Stimulated activated CD4-positive, alpha-beta T cell treated with anti-CD3 and anti-CD28 coated beads, Interleukin-1b, Interleukin-23, amount 100 ng/mL, for 24 hours (primary cell): ENCODE results near the gene BICDL2.

Experiments
- DNase-seq, 4 experiments: peaks; one replicate each; pipeline ENCODE4 v3.0.0-alpha.2; 2020; ENCODE audit warnings: low read depth in 4 of 4, low spot score in 1 of 4

BICDL2 gene

DNA sequence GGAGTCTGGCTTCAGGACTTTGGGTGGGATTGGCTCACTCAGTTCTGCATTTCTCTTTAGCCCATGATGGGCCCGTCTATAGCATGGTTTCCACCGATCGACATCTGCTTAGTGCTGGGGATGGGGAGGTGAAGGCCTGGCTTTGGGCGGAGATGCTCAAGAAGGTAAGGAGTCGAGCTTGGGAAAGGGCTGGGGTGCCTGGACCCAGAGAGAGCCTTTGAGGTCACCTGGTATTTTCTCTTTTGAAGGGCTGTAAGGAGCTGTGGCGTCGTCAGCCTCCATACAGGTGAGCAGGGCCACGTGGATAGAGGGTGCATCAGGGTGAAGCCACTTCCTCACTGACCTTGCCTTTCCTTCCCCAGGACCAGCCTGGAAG, 10.8 kb downstream of the BICDL2 start:
- DNase-seq: no peak

- no peak for DNase-seq
Measured at GRCh38 chr16:3025032-3026002, 11.4 kb downstream of the BICDL2 start.

DNA sequence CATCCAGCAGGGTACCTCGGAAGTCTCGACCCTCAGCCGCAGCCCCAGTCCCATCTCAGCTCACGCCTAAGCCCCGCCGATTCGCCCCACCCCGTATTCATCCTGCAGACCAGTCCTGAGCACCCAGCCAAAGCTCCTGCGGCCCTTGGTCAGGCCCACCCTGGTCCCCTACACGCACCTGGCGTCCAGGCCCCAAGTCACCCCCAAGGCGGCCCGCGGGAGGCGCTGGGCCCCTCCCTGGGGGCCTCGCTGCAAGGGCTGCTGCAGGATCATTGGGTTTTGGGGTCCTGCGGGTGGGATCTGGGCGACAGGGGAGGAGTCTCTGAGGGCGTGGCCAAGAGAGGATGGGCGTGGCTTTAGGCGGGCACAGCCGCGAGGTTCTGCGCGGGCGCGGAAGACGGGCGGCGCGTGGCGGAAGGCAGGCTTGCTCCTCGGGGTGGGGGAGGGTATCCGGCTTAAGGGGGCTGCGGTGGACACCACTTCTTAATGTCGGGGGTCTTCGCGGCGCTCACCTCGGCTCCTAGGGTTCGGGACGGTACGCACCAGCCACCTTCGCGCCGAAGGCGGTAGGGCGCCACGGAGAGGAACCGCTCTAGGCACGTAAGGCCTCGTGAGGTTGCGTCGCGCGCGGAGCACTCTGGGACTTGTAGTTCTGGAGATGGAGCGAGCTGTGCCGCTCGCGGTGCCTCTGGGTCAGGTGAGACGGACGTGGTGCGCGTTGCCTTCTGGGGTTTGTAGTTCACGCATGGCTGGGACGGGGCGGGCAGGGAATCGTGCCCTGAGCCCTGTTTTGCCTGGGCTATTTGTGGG, 12.9 kb downstream of the BICDL2 start, which contains the start of the genes HCFC1R1 and THOC6:
HCFC1R1 (minus strand) TSS at position 274 of the 810 bp plus-strand sequence; CDS start at position 273, 1 bp downstream.
THOC6 (plus strand) TSS at position 367 of the 810 bp plus-strand sequence; CDS start at position 659, 292 bp downstream.
- peak; percentile 91 to 93 (median 92) for DNase-seq

DNA sequence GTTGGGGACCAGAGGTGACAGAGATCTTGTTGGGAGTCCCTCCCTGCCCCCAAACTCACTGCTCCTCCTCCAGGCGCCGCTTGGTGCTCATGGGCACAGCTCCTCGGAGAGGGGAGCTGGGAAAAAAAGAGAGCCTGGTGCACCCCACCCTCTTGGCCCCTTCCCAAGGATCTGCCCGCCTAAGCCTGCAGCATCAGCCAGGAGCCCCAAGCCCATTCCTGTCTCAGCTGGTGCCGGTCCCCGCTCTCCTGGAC, 13.4 kb downstream of the BICDL2 start:
- no peak for DNase-seq

DNA sequence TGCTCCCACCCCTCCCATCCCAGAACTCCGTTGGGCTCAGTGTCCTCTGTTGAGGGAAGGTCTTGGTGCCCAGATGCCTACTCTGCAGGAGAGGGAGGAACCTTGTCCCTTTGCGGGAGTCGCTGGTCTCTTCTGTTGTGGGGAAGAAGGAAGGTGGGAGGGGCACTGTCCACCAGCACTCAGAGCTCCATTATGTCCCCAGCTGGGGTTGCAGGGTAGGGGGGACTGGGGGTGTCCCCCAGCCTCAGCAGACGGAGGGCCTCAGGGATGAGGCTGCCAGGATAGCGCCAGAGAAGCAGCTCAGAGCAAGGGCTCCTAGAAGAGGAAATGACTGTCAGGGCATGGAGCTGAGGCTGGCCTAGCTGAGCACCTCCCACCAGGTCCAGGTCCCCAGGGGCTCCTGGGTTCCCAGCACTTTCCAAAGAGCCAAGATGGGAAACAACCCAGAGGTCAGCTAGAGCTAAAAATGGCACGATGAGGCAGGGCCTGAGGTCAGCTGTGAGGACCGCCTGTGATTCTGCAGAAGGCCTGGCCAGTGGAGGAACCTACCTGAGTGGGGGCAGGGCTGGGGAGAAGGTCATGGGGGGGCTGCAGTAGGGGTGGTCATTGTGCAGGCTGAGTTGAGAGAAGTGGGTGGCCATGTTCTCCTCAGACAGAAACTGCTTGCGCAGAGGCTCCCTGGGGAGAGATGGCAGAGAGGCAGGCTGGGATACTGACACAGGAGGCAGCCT, 13.9 kb downstream of the BICDL2 start:
- no peak for DNase-seq

GRCh38 chr16:3022208-3022683, 14.5 kb downstream of the BICDL2 start:
- peak; percentile 74 to 88 (median 83) for DNase-seq

- DNase-seq: peak in 3 of 4 experiments; percentile 54 to 91 (median 77)
Measured at GRCh38 chr16:3021449-3022207, 15.1 kb downstream of the BICDL2 start.

DNA sequence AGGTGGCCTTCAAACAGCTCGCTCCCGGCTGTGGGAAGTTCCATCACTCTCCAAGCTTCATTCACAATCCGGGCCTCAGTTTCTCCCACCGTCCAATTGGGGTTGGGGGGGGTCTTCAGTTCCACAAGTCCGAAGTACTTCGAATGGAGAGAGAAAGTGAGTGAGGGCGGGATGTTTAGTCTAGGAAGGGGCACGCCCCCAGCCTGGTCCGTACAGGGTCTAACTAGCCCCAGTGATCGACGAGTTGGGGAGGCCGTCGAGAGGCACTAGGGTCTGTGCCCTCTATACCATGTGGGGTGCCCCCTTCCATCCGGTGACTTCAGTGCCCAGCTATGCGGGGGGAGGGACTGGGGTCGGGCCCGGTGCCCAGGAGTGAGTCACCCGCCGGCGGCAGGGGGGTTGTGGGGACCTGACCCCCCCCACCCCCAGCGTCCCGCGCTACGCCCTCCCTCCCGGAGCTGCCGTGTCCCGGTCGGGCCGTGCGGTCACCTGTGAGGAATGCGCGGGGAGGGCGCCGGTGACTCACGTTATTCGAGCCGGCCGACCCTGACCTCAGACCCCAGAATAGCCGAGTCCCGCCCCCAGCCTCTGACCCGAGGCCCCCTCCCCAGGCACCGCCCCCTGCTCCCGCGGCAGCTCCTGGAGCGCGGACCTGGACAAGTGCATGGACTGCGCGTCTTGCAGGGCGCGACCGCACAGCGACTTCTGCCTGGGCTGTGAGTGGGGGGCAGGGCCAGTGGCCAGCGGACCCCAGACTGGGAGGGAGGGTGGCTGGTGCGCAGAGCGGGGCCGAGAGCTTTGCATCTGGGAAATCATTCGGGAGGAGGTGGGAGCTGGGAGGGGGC, 15.9 kb downstream of the BICDL2 start:
- peak in 2 of 4 experiments; percentile 29 to 43 for DNase-seq

DNA sequence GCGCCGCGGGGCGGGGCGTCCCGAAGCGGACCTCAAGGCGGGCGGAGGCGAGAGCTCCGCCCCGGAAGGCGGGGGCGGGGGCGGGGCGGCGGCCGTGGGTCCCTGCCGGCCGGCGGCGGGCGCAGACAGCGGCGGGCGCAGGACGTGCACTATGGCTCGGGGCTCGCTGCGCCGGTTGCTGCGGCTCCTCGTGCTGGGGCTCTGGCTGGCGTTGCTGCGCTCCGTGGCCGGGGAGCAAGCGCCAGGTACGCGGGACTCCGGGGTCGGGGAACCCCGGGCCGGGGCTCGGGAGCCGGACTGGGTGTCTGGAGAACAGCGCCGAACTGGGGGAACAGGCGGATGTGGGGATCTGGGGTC, 16.5 kb downstream of the BICDL2 start, which contains the start of gene TNFRSF12A:
TNFRSF12A (plus strand) TSS at position 122 of the 357 bp plus-strand sequence; CDS start at position 152, 30 bp downstream.
- DNase-seq: peak in 2 of 4 experiments; percentile 45 to 65

GRCh38 chr16:3019594-3020246, 17.0 kb downstream of the BICDL2 start:
- DNase-seq: no peak

DNA sequence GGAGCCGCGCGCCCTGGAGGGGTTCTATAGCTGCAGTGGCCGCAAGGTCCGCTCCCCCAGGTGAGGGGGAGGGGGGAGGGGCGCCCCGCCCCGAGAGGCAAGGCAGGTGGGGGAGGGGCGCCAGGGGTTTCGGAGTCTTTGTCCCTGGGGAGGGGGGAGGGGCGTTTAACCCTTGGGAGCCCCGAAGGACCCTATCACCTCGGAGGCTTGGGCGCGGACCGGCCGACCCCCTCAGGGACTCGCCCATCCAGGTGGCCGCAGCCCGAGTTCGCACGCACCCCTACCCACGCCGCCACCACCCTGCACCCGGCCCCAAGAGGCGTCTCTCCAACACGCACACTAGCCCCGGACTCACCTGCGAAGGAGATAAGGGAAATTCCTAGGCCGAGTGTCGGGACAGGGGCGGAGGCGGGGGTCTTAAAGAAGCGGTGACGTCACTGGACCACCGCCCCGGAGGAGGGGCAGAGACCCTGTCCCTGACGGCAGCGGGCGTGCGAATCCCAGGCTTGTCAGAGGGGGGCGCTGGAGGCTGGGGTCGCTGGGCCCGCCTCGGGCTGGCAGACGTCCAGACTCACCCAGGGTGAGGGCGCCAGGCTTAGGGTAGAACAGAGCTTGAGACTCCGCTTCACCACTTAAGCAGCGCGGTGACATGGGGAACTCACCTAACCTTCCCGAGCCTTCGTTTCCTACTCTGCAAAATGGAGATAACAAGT, 18.8 kb downstream of the BICDL2 start, which contains the start of gene CLDN6:
CLDN6 (minus strand) TSS at position 390 of the 713 bp plus-strand sequence. CDS start 2,162 bp downstream, outside the sequence.
- DNase-seq: no peak

DNA sequence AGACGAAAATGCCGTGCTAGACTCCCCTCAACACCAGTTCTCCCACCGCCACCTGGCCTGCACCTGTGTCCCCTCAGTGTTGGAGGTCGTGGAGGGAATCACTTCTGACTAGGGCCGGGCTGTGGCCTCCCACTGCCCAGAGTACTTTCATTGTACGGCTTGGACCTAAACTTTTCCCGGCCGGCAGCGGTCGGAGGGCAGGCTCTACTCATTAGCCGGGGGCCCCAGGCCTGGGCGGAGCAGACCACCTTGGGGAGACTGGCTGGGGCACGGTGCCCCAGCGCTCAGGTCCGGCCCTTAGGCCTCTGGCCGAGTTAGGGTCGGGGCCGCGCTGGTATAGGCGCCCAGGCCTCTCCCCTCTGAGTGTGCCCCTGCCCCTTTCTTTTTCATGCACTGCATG, 19.4 kb downstream of the BICDL2 start:
- DNase-seq: no peak

GRCh38 chr16:3015865-3016521, 20.8 kb downstream of the BICDL2 start:
- DNase-seq: no peak

- no peak for DNase-seq
Measured at GRCh38 chr16:3014971-3015370, 21.8 kb downstream of the BICDL2 start.

DNA sequence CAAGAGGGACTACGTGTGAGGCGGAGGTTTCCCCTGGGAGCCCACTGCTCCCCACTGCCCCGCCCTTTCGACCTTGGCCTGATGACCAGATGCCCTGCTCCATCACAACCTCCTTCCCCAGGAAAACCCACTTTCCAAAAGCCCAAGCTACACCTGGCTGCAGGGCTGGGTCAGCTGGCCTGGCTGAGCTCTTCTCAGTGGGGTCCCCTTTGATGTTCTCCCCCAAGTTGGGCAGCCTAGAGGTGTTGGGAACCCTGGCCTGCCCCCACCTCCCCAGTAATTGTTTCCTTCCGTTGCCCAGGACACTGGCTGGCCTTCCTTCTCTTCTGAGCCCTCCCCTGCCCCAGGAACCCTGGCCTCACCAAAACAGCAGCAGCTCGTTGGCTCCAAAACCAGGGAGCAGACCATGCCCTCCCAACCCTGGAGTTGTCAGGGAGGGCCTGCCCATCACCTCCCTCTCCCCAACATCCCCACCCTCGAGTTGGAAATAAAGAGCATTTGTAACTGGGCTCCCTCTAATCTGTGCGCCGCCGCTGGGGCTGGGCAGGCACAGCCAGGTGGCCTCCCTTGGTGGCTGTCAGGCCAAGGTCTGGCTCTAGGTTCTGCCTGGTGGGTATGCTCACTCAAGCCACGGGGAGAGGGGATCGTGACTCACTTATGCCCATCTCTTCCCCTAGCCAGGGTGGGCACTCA, 22.6 kb downstream of the BICDL2 start:
- DNase-seq: no peak

DNA sequence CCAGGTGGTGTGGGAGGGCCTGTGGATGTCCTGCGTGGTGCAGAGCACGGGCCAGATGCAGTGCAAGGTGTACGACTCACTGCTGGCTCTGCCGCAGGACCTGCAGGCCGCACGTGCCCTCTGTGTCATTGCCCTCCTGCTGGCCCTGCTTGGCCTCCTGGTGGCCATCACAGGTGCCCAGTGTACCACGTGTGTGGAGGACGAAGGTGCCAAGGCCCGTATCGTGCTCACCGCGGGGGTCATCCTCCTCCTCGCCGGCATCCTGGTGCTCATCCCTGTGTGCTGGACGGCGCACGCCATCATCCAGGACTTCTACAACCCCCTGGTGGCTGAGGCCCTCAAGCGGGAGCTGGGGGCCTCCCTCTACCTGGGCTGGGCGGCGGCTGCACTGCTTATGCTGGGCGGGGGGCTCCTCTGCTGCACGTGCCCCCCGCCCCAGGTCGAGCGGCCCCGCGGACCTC, 23.2 kb downstream of the BICDL2 start:
- DNase-seq: no peak
